ENCODE measurements around the gene OLFM4.

OLFM4 gene

DNA sequence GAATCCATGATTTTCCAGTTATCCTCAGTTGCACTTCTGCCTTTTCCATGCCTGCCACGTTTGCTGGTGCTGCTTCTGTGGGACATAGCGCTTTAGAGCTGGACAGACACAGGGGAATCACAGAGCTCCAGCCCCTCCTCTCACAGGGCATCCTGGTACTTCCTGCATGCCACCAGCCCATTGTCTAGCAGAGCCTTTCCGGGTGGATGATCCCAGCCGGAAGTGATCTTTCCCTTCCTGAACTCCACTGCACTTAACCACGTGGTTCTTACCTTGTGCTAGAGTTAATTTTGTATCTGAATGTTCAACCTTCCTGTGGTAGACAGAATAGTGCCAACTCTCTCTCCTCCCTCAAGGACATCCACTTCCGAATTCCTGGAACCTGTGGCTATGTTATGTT is 12.6 kb upstream of the OLFM4 start:
- H3K27ac ChIP-seq, result no peak overlapping the region
- no peak overlapping the region for H3K4me3 ChIP-seq (ENCODE audit: low read depth, low read length)
- in situ Hi-C loops (cut with HindIII; ENCODE audit: low pct_ligation_motif_present, low sequenced_read_pairs), result no loop called here
- no peaks in the 10 kb centered on the region for H3K27me3 ChIP-seq (replicated peaks)
- DNase-seq, result no peak
- TF ChIP-seq, protein P1, sequence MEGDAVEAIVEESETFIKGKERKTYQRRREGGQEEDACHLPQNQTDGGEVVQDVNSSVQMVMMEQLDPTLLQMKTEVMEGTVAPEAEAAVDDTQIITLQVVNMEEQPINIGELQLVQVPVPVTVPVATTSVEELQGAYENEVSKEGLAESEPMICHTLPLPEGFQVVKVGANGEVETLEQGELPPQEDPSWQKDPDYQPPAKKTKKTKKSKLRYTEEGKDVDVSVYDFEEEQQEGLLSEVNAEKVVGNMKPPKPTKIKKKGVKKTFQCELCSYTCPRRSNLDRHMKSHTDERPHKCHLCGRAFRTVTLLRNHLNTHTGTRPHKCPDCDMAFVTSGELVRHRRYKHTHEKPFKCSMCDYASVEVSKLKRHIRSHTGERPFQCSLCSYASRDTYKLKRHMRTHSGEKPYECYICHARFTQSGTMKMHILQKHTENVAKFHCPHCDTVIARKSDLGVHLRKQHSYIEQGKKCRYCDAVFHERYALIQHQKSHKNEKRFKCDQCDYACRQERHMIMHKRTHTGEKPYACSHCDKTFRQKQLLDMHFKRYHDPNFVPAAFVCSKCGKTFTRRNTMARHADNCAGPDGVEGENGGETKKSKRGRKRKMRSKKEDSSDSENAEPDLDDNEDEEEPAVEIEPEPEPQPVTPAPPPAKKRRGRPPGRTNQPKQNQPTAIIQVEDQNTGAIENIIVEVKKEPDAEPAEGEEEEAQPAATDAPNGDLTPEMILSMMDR (IDR thresholded peaks at IDR 0.05; ENCODE audit: low read depth, low read length, missing control alignments), result no peak
- no peaks in the 10 kb centered on the region for H3K36me3 ChIP-seq (replicated peaks)

DNA sequence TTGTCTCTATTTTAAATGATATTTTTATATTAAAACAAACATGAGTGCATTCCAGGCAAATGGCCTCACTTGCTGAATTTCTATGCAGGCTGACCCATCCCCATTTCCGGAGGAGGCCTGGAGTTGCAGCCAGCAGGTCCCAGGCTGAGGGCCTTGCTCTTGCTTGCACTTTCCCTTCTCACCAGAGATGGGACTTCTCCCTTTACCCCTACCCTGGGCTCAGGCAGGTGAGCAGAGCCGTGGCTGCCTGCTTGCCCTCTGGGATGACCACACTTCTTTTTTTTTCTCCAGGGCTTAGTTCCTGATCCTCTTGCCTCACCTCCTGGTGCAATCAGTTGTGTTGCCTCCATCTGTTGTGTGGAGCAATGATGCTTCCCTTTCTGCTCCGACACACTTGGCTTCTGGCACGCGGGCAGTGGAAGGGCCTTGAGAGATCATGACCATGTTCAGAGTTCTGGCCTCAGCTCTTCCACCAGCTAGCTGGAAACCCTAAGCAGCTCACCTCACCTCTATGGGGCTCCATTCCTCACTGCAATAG is 11.1 kb upstream of the OLFM4 start:
- Histone ChIP-seq H3K4me3 (ENCODE audit: low read depth, low read length) (no peak overlapping the region), H3K27me3 (replicated peaks) (no peaks in the 10 kb centered on the region), H3K36me3 (replicated peaks) (no peaks in the 10 kb centered on the region), H3K27ac (no peak overlapping the region)
- in situ Hi-C loops (cut with HindIII; ENCODE audit: low pct_ligation_motif_present, low sequenced_read_pairs), result no loop called here
- no peak for DNase-seq
- TF ChIP-seq, protein P1 (IDR thresholded peaks at IDR 0.05; ENCODE audit: low read depth, low read length, missing control alignments), result no peak

DNA sequence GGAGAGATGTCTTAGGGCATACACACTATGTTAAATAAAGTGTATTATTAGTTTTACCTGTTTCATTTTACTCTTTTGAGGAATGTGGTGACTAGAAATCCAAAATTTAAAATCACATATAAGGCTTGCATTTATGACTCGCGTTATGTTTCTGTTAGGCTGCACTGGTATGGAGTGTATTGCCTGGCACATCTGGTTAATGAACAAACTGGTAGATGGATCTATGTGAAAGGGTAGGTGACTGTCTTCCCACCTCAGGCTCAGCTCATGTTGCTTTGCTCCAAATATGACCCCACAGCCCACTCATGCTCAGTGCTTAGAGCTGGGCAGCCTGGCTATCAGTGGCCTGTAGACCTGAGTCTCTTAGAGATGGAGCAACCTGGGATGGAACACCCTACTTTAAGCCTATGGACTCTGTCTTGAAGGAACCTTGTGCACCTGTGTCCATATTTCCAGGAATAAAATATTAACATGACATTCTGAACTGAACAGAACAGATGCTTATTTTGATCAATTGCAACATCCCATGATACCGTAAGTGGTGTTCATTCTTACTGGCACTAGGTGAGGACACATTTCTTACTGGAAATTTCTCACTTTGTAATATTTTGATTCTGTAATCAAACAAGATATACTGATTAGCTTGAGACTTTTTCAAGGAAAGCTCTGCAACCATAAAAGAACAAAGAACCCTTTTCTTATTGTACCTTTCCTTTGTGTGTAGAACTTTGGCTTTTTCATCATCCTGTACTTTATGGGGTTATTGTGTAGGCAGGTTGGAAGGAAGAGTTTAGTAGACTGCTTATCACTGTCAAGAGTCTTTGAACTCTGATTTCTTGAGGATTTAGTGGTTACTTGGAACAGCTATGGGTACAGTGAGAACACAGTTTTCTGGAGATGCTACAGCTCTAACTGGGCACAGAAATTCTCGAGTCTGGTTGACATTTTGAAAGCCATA is 9.6 kb upstream of the OLFM4 start:
- H3K4me3 ChIP-seq (ENCODE audit: low read depth, low read length), result no peak overlapping the region
- no peaks in the 10 kb centered on the region for H3K36me3 ChIP-seq (replicated peaks)
- H3K27me3 ChIP-seq (replicated peaks), result no peaks in the 10 kb centered on the region
- in situ Hi-C loops (cut with HindIII; ENCODE audit: low pct_ligation_motif_present, low sequenced_read_pairs), result no loop called here
- TF ChIP-seq, protein P1 (IDR thresholded peaks at IDR 0.05; ENCODE audit: low read depth, low read length, missing control alignments), result no peak
- no peak for DNase-seq
- no peak overlapping the region for H3K27ac ChIP-seq

DNA sequence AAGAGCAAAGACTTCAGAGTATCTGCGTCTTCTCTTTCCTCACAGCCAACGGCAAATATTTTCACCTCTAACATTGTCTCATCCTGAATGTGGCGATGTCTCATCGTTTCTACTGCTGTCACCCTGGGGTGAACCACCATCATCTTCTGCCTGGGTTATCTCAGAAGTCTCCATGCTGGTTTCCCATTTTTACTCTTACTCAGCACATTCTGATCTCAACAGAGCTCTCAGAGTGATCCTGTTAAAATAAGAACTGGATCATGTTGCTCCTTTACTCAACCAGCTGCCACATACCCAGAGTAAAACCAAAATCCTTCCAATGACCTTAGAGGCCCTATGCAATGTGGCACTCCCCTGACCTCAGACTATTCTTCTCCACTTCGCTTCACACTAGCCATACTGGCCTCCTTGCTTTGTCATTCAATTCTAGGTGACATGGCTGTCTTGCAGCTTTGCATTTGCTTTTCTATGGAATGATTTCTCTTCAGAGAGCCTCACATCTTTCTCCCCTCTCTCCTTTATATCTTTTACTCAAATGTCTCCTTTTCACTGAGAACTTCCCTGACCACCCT is 7.8 kb upstream of the OLFM4 start:
- in situ Hi-C loops (cut with HindIII; ENCODE audit: low pct_ligation_motif_present, low sequenced_read_pairs), result no loop called here

DNA sequence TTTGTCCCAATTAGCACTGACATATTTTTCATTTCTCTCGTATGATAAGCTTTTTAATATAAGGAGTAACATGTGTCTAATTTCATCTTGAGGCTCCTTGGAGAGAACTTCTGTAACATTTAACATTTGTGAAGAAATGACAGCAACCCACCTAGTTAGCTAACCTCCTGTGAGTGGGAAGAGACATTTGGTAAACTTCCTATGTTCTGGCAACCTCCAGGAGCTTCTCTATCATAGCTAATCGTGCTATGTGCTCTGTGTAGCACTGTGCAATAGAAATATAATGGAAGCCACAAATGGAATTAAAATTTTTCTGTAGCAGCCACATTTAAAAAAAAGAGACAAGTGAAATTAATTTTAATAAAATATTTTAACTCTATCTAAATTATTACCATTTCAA is 5.4 kb upstream of the OLFM4 start:
- in situ Hi-C loops (cut with HindIII; ENCODE audit: low pct_ligation_motif_present, low sequenced_read_pairs), result no loop called here
- H3K27ac ChIP-seq, result no peak overlapping the region
- TF ChIP-seq, protein P1 (IDR thresholded peaks at IDR 0.05; ENCODE audit: low read depth, low read length, missing control alignments), result no peak

More for the DNA sequence above, 7.8 kb upstream of the OLFM4 start:
- no peaks in the 10 kb centered on the region for H3K36me3 ChIP-seq (replicated peaks)
- no peak overlapping the region for H3K27ac ChIP-seq
- TF ChIP-seq, protein P1 (IDR thresholded peaks at IDR 0.05; ENCODE audit: low read depth, low read length, missing control alignments), result no peak
- H3K4me3 ChIP-seq (ENCODE audit: low read depth, low read length), result no peak overlapping the region
- no peak for DNase-seq
- no peaks in the 10 kb centered on the region for H3K27me3 ChIP-seq (replicated peaks)

More for the DNA sequence above, 5.4 kb upstream of the OLFM4 start:
- H3K4me3 ChIP-seq (ENCODE audit: low read depth, low read length), result no peak overlapping the region
- H3K27me3 ChIP-seq (replicated peaks), result no peaks in the 10 kb centered on the region
- no peak for DNase-seq
- H3K36me3 ChIP-seq (replicated peaks), result no peaks in the 10 kb centered on the region
